Kidney (tissue), 14 donors: ENCODE results near the gene UPK2. TPM values are rescaled to one million over a fixed set of nuclear protein-coding genes. Genes with fewer than 3 reads are reported as not detected.

ENCODE experiments used
- DNase-seq, 5 donors: peaks; one replicate each; pipeline ENCODE4 v3.0.0-alpha.2; 2013 to 2020
- FAIRE-seq: peaks from 2 replicates; lab custom pipeline; 2012; peaks lifted over from hg19 to GRCh38; lab: Jason Lieb, UNC
- H3K27ac ChIP-seq, 2 donors: one replicate each; pipeline ENCODE4 v1.7.0; 2013; ENCODE audit warnings: low read depth in 2 of 2, low read length in 2 of 2, inconsistent platforms in 1 of 2
- H3K27me3 ChIP-seq: one replicate; pipeline ENCODE4 v1.7.1; 2013; ENCODE audit warnings: low read length, inconsistent platforms; ENCODE audit not compliant: control insufficient read depth, insufficient read depth
- H3K36me3 ChIP-seq, 3 donors: one replicate each; pipeline versions ENCODE4 v1.7.0 to v1.7.1; 2013; ENCODE audit warnings: low read length in 3 of 3, control low read depth in 1 of 3, inconsistent platforms in 1 of 3; ENCODE audit not compliant: insufficient read depth in 3 of 3, control insufficient read depth in 2 of 3
- H3K4me1 ChIP-seq, 3 donors: one replicate each; pipeline versions ENCODE4 v1.7.0 to v1.7.1; 2013; ENCODE audit warnings: low read length in 3 of 3, inconsistent platforms in 1 of 3, low read depth in 1 of 3; ENCODE audit not compliant: control insufficient read depth in 2 of 3, insufficient read depth in 2 of 3
- H3K4me3 ChIP-seq, 3 donors: one replicate each; pipeline versions ENCODE4 v1.7.0 to v1.8.1; 2013; ENCODE audit warnings: low read length in 3 of 3, control low read depth in 1 of 3, inconsistent platforms in 1 of 3
- H3K9ac ChIP-seq, 3 donors: one replicate each; pipeline versions ENCODE4 v1.7.0 to v1.7.1; 2013; ENCODE audit warnings: low read length in 3 of 3, control low read depth in 1 of 3, inconsistent platforms in 1 of 3
- H3K9me3 ChIP-seq, 3 donors: one replicate each; pipeline versions ENCODE4 v1.7.0 to v1.7.1; 2013; ENCODE audit warnings: low read length in 3 of 3, control low read depth in 1 of 3, inconsistent platforms in 1 of 3; ENCODE audit not compliant: control insufficient read depth in 2 of 3, insufficient read depth in 1 of 3
- intact Hi-C: fragments of 100-400 bp; cut with DNase I; formaldehyde crosslinking; loops from one replicate; pipeline ENCODE4 v1.11.1; 2022
- polyA plus RNA-seq: library from polyadenylated mRNA; stranded (reverse); fragments of 350-450 nt; fragmentation: Illumina TruSeq; extraction: RNeasy Lipid Tissue Mini Kit (QIAGEN cat#74804); gene quantifications from one replicate; pipeline ENCODE4 v1.2.3, GENCODE V29; 2014; ENCODE audit warnings: low read depth, low replicate concordance; ENCODE audit not compliant: insufficient read depth
- total RNA-seq: library from RNA; stranded (reverse); fragmentation: NEBNext Ultra II Directional; extraction: Animal tissue kit (Norgen Biotek cat#: 25700); gene quantifications from one replicate; pipeline ENCODE4 v1.2.1, GENCODE V29; 2021
- TF ChIP-seq, protein P1 (sequence below): IDR thresholded peaks from 3 replicates; pipeline ENCODE4 v1.5.1; 2012; ENCODE audit warnings: mild to moderate bottlenecking, moderate library complexity, borderline replicate concordance; ENCODE audit not compliant: insufficient read depth; ENCODE audit errors: extremely low read depth
- donor health status: control.
- donor health status: control.
- donor health status: control.
- donor health status: control.
- donor health status: control.
- donor health status: DM: yes; HTN: yes; CAD: no.
- donor health status: Normal renal cell carcinoma (clear cell type).

UPK2 gene
- total and polyA plus RNA-seq, 2 donors from 2014 or later, result not detected

DNA sequence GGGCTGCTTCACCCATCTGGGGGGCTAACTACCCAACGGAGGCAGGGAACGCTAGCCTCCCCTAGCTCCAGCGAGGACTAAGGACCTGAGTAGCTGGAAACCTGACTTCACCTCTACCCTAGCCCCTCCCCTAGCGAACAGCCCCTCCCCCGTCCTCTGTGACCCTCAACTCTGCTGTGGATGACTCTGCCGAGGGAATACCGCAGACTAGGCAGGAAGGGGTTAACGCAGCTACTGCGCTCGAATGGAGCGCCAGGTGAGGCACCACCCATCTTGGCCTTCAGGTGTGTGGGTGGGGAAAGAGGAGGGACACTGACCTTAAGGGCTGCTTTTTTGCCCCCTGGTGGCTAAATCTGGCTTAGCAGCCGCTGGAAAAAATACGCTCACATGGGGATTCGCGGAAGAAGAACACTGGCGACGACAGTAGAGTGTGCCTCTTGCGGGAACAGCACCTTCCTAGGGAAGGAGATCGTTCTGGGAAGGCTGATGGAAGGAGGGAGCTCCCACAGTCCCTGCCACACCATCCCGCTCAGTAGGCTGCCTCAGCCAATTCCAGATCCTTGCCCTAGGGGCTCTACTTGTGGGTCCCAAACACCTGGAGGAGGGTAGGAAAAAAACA lies 25.9 kb upstream of the UPK2 start:
- H3K4me1 ChIP-seq, result peaks cover 0 to 14% (median 14%) of the 10 kb centered on the region in 3 donors

DNA sequence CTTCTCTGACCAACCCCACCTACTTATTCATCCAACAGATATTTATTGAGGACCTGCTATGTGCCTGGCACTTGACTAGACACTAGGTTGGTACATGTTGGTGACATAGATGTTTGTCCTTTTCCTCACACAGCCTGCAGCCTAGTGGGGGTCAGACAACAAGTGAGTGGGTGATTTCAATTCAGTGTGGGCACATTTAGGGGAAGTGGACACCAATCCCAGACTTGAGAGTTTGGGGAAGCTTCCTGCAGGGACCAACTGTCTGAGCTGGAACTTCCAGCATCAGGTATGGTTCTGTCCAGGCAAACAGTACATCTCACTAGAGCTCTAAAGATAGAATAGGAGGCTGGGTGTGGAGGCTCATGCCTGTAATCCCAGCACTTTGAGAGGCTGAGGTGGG lies 24.5 kb upstream of the UPK2 start:
- Histone ChIP-seq H3K9ac (no peak overlapping the region), H3K4me3 (no peak overlapping the region), H3K9me3 (no peaks in the 10 kb centered on the region), H3K4me1 (peaks cover 0 to 14% (median 11%) of the 10 kb centered on the region in 3 donors), H3K27me3 (no peaks in the 10 kb centered on the region), H3K36me3 (no peaks in the 10 kb centered on the region), H3K27ac (no peak overlapping the region)
- TF ChIP-seq, protein P1, sequence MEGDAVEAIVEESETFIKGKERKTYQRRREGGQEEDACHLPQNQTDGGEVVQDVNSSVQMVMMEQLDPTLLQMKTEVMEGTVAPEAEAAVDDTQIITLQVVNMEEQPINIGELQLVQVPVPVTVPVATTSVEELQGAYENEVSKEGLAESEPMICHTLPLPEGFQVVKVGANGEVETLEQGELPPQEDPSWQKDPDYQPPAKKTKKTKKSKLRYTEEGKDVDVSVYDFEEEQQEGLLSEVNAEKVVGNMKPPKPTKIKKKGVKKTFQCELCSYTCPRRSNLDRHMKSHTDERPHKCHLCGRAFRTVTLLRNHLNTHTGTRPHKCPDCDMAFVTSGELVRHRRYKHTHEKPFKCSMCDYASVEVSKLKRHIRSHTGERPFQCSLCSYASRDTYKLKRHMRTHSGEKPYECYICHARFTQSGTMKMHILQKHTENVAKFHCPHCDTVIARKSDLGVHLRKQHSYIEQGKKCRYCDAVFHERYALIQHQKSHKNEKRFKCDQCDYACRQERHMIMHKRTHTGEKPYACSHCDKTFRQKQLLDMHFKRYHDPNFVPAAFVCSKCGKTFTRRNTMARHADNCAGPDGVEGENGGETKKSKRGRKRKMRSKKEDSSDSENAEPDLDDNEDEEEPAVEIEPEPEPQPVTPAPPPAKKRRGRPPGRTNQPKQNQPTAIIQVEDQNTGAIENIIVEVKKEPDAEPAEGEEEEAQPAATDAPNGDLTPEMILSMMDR, result no peak
- DNase-seq (no peak), FAIRE-seq (no peak)
- intact Hi-C loops, result no loop called here

More for the DNA sequence above, 25.9 kb upstream of the UPK2 start:
- H3K27me3 ChIP-seq, result no peaks in the 10 kb centered on the region
- peak overlapping the region; percentile 65 to 80 (median 69) for H3K4me3 ChIP-seq
- TF ChIP-seq, protein P1, result peak; percentile 98
- H3K27ac ChIP-seq, result peak overlapping the region; percentile 98
- H3K9me3 ChIP-seq, result no peaks in the 10 kb centered on the region
- H3K36me3 ChIP-seq, result no peaks in the 10 kb centered on the region
- DNase-seq (peak; percentile 92 to 95 (median 94)), FAIRE-seq (peak; percentile 8)
- peak overlapping the region; percentile 51 to 87 (median 67) for H3K9ac ChIP-seq
- intact Hi-C loops, result no loop called here

GRCh38 chr11:118933486-118933885 lies 22.6 kb upstream of the UPK2 start:
- FAIRE-seq (no peak), DNase-seq (no peak)
- Histone ChIP-seq H3K4me1 (peaks cover 0 to 11% (median 7%) of the 10 kb centered on the region in 3 donors), H3K4me3 (no peak overlapping the region), H3K9ac (no peak overlapping the region), H3K36me3 (no peaks in the 10 kb centered on the region), H3K9me3 (no peaks in the 10 kb centered on the region), H3K27ac (no peak overlapping the region), H3K27me3 (no peaks in the 10 kb centered on the region)
- intact Hi-C loops, result no loop called here
- TF ChIP-seq, protein P1, result no peak
